K562 (cell line): Measurements from ENCODE around the gene CCDC9B. TPM values are rescaled to one million over a fixed set of nuclear protein-coding genes. Genes with fewer than 3 reads are reported as not detected.
A peak's percentile ranks its signal among the peaks of the same experiment; 100 is the strongest.

Experiments
- ATAC-seq: fragments of 200-7000 bp; cut with Tn5 transposase; 3 replicates; pipeline ENCODE4 v1.9.1; 2020; ENCODE audit warnings: moderate library complexity
- BruUV-seq: library from RNA; stranded (reverse); fragments of 400-500 nt; replicated peaks from 2 replicates; lab custom pipeline; 2021; lab: Mats Ljungman, UMichigan
- CTCF ChIA-PET: fragments of 300-600 bp; formaldehyde crosslinking; extraction: SDS; loops from one replicate; lab custom pipeline; 2021; ENCODE audit warnings: low intra/inter-chr PET ratio; lab: Yijun Ruan, JAX
- POLR2A ChIA-PET: fragments of 300-600, 350-650 bp; sonication (Branson Sonifier 250); formaldehyde crosslinking; extraction: SDS; loops from one replicate; lab custom pipeline; 2021; ENCODE audit warnings: antibody characterized with exemption, inconsistent platforms; lab: Yijun Ruan, JAX
- DNase-seq, 4 experiments: peaks; one replicate each; pipeline versions ENCODE4 v3.0.0 to v3.0.0-alpha.2; 2011 to 2018; ENCODE audit warnings: low spot score in 3 of 4, mixed read lengths in 3 of 4; ENCODE audit errors: extremely low read depth in 1 of 4
- FAIRE-seq: peaks from 2 replicates; lab custom pipeline; 2011; peaks lifted over from hg19 to GRCh38; lab: Jason Lieb, UNC
- H2AFZ ChIP-seq: 2 replicates; pipeline ENCODE4 v1.6.0; 2011; ENCODE audit warnings: low read depth, low read length, control low read depth, inconsistent platforms
- H3K27ac ChIP-seq: fragments of 200-600 bp; 3 replicates; pipeline ENCODE4 v1.8.0; 2011; ENCODE audit warnings: low read depth, mild to moderate bottlenecking, control low read depth, inconsistent platforms, low read length, moderate library complexity, mixed read lengths; ENCODE audit errors: extremely low read depth
- H3K27me3 ChIP-seq, 2 experiments: fragments of 300-600 bp in 1 of 2; 2 replicates in 1 of 2; 3 replicates in 1 of 2; pipeline versions ENCODE4 v1.6.0 to v1.8.0; 2011; ENCODE audit warnings: inconsistent platforms in 2 of 2, low read length in 2 of 2, mild to moderate bottlenecking in 1 of 2, mixed read lengths in 1 of 2, moderate library complexity in 1 of 2; ENCODE audit not compliant: control insufficient read depth in 2 of 2, insufficient read depth in 2 of 2
- H3K36me3 ChIP-seq: fragments of 300-600 bp; 3 replicates; pipeline ENCODE4 v1.8.0; 2011; ENCODE audit warnings: mild to moderate bottlenecking, low read length, inconsistent platforms; ENCODE audit not compliant: control insufficient read depth, insufficient read depth
- H3K4me1 ChIP-seq, 2 experiments: fragments of 200-600 bp in 1 of 2; replicated peaks in 1 of 2; 2 replicates in 1 of 2; 3 replicates in 1 of 2; pipeline versions ENCODE4 v1.5.1 to v1.8.0; 2011; ENCODE audit warnings: inconsistent platforms in 2 of 2, low read length in 2 of 2, mild to moderate bottlenecking in 1 of 2, mixed read lengths in 1 of 2, moderate library complexity in 1 of 2; ENCODE audit not compliant: control insufficient read depth in 2 of 2, insufficient read depth in 2 of 2
- H3K4me2 ChIP-seq: 2 replicates; pipeline ENCODE4 v1.6.1; 2011; ENCODE audit warnings: low read length, control low read depth, inconsistent platforms, mixed read lengths; ENCODE audit not compliant: insufficient read depth
- H3K4me3 ChIP-seq: fragments of 200-600 bp; sonication (generic), shearing (Covaris generic); 2 replicates; pipeline ENCODE4 v1.5.1; 2016; ENCODE audit warnings: control low read depth, inconsistent platforms
- H3K79me2 ChIP-seq: fragments of 200-600 bp; 3 replicates; pipeline ENCODE4 v1.8.0; 2011; ENCODE audit warnings: low read length, inconsistent platforms; ENCODE audit not compliant: control insufficient read depth, insufficient read depth
- H3K9ac ChIP-seq, 2 experiments: 2 replicates each; pipeline versions ENCODE4 v1.6.0 to v1.6.1; 2011; ENCODE audit warnings: low read depth in 2 of 2, low read length in 2 of 2, control low read depth in 1 of 2, inconsistent platforms in 1 of 2, mild to moderate bottlenecking in 1 of 2, mixed read lengths in 1 of 2; ENCODE audit not compliant: insufficient read depth in 1 of 2
- H3K9me1 ChIP-seq: one replicate; pipeline ENCODE4 v1.6.0; 2011; ENCODE audit warnings: inconsistent platforms, mild to moderate bottlenecking, low read length, moderate library complexity; ENCODE audit not compliant: control insufficient read depth, insufficient read depth
- H3K9me3 ChIP-seq: replicated peaks from 2 replicates; pipeline ENCODE4 v1.5.1; 2011; ENCODE audit warnings: low read depth, low read length, inconsistent platforms; ENCODE audit not compliant: control insufficient read depth, insufficient read depth
- H4K20me1 ChIP-seq: replicated peaks from 2 replicates; pipeline ENCODE4 v1.6.1; 2011; ENCODE audit warnings: low read length, inconsistent platforms, mixed read lengths; ENCODE audit not compliant: control insufficient read depth, insufficient read depth
- TRIM28 ChIP-seq: fragments of 450-650 bp; IDR thresholded peaks from 2 replicates; pipeline ENCODE4 v1.6.1; 2017
- WGBS: fragments of 100-300 bp; shearing (Covaris generic); methylation state at CpG from one replicate; pipeline ENCODE4 v1.1.6; 2016; ENCODE audit warnings: low coverage, mixed read lengths; ENCODE audit not compliant: insufficient coverage; ENCODE audit errors: missing lambda C conversion rate; 5-methylcytosine and 5-hydroxymethylcytosine counted together
- in situ Hi-C: fragments of 300-500 bp; cut with MboI; formaldehyde crosslinking; loops from 4 replicates; pipeline ENCODE4 v1.15.0; 2018; ENCODE audit warnings: inconsistent platforms, mixed read lengths
- intact Hi-C: fragments of 100-400 bp; cut with micrococcal nuclease; formaldehyde crosslinking; loops from 2 replicates; pipeline ENCODE4 v1.14.2; 2022
- polyA plus RNA-seq, 8 experiments: library from polyadenylated mRNA; depleted of rRNA in 4 of 8; stranded (reverse) in 5 of 8; unstranded in 3 of 8; fragments of >200 nt; fragmentation: Nextera tagmentation in 2 of 8; fragmentation: Illumina TruSeq in 1 of 8; extraction: Ambion mirVana in 2 of 8; extraction: Trizol in 1 of 8; gene quantifications; 2 replicates each; pipeline versions ENCODE4 v1.2.1 to v1.2.3, GENCODE V29; 2011 to 2014; ENCODE audit warnings: inconsistent platforms in 1 of 8, missing spikeins in 1 of 8
- total RNA-seq, 7 experiments: library from RNA; depleted of rRNA in 6 of 7; stranded (reverse); fragments of >200 nt in 6 of 7; fragmentation: Illumina TruSeq in 2 of 7; extraction: Trizol in 2 of 7; gene quantifications; 2 replicates each; pipeline versions ENCODE4 v1.2.1 to v1.2.3, GENCODE V29; 2011 to 2021; ENCODE audit warnings: low replicate concordance in 1 of 7
- TF ChIP-seq, protein P1 (sequence below): fragments of 200-800 bp; sonication (Bioruptor generic); IDR thresholded peaks from 2 replicates; pipeline ENCODE4 v1.6.1; 2017; ENCODE audit warnings: missing genetic modification characterization, missing compliant biosample characterization

The CCDC9B gene
- total and polyA plus RNA-seq, 9 of the 15 experiments (the other 6 are each of a cell fraction or from before 2014, with no cell fraction given): 0.01 to 0.47 (median 0.15) TPM; not detected in 1

DNA sequence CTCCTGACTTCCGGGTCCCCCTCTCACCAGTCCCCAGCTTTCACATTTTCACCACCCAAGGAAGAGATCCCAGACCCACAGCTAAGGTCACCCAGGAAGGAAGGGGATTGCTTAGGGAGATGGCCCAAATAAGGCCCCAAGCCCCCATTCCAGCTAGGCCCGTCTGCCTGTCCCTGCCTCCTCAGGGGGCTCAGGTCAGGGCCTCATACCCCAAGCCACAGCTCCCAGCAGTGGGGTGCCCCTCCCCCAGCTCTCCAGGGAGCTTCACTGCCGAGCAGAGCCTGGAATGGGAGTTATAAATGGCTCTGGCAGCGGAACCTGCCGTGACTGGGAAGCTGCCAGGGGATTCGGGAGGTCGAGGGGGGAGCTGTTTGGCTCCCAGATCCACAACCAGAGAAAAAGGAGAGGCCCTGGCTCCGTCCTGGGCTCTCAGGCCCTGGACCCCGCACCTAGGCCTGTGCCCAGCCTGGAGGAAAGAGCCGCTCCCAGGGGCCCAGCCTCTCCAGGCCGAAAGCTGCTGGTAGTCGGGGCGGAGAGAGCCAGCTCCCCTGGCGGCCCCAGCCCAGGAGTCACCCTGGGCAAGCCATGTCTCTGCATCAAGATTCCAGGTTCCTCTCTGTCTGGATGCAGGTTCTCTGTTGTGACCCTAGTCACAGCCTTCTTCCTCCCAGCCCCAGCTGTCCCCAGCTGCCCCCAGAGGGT is 550 bp downstream of the CCDC9B start:
- peaks cover 7 to 51% of the 10 kb centered on the region in 2 experiments for H3K4me1 ChIP-seq
- POLR2A ChIA-PET: interaction anchor here (0.6 to 4.8 kb wide), 7 partner anchors 10 to 130 kb away, joined by 3 to 30 read pairs (median 3); partner anchors contain the start of gene INAFM2
- 68% methylated on average over 7 of the region's 14 CpGs for WGBS

More for the DNA sequence above, 550 bp downstream of the CCDC9B start:
- no peak for FAIRE-seq
- H2AFZ ChIP-seq: peak overlapping the region; percentile 35
- peak overlapping the region in 1 of 2 experiments; percentile 90; a peak in 3 of 4 replicates for H3K9ac ChIP-seq
- CTCF ChIA-PET: interaction anchor here (0.6 to 1.3 kb wide), 3 partner anchors 61 to 659 kb away, joined by 3 to 4 read pairs (median 4); no protein-coding TSS in a partner anchor
- no peaks in the 10 kb centered on the region for H3K79me2 ChIP-seq
- BruUV-seq: no TSS peak
- TF ChIP-seq, protein P1, sequence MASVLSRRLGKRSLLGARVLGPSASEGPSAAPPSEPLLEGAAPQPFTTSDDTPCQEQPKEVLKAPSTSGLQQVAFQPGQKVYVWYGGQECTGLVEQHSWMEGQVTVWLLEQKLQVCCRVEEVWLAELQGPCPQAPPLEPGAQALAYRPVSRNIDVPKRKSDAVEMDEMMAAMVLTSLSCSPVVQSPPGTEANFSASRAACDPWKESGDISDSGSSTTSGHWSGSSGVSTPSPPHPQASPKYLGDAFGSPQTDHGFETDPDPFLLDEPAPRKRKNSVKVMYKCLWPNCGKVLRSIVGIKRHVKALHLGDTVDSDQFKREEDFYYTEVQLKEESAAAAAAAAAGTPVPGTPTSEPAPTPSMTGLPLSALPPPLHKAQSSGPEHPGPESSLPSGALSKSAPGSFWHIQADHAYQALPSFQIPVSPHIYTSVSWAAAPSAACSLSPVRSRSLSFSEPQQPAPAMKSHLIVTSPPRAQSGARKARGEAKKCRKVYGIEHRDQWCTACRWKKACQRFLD (CRISPR knock-in tag): 0 out of 2 replicates have a peak, but pooled peaks have one; percentile 50
- no peak for TF ChIP-seq TRIM28
- intact Hi-C loops (no loop called here), in situ Hi-C loops (loop anchor here (10.0 kb wide), 1 partner anchor 545 kb away; no protein-coding TSS in a partner anchor)
- H3K27ac ChIP-seq: no peak overlapping the region
- H3K9me3 ChIP-seq: no peaks in the 10 kb centered on the region
- no peaks in the 10 kb centered on the region for H3K9me1 ChIP-seq
- peak; percentile 8 for ATAC-seq
- DNase-seq: no peak
- H3K4me2 ChIP-seq: no peak overlapping the region; the same call in 1 of the 2 replicates
- H4K20me1 ChIP-seq: peaks cover 6% of the 10 kb centered on the region; the same call in 1 of the 2 replicates
- H3K27me3 ChIP-seq: no peaks in the 10 kb centered on the region
- no peaks in the 10 kb centered on the region for H3K36me3 ChIP-seq
- H3K4me3 ChIP-seq: no peak overlapping the region
